Heart right ventricle (tissue), 16 donors: ENCODE measurements around the gene CDC16. TPM values are rescaled to one million over a fixed set of nuclear protein-coding genes. Genes with fewer than 3 reads are reported as not detected.
"Not testable (repeated sequence)": the region's sequence is repeated elsewhere in the genome, so short reads cannot be mapped to it uniquely, and the experiment has no call there.

ENCODE experiments used
- ATAC-seq, 8 donors: fragments of 200-7000 bp; cut with Tn5 transposase; one replicate each; pipeline ENCODE4 v1.9.1; 2020; ENCODE audit warnings: mild to moderate bottlenecking in 8 of 8, moderate library complexity in 8 of 8, moderate number of reproducible peaks in 1 of 8
- DNase-seq, 2 donors: peaks; one replicate each; pipeline ENCODE4 v3.0.0-alpha.2; 2020
- H3K27ac ChIP-seq, 10 donors: fragments of 200-600 bp; sonication (generic) in 2 of 10; one replicate each; pipeline versions ENCODE4 v1.5.0 to v1.8.0; 2020 to 2022; ENCODE audit warnings: mild to moderate bottlenecking in 3 of 10
- H3K27me3 ChIP-seq, 7 donors: fragments of 200-600 bp; one replicate each; pipeline ENCODE4 v1.8.0; 2021 to 2022; ENCODE audit warnings: mild to moderate bottlenecking in 2 of 7
- H3K36me3 ChIP-seq, 9 donors: fragments of 200-600 bp; sonication (generic) in 1 of 9; one replicate each; pipeline versions ENCODE4 v1.5.0 to v1.8.0; 2020 to 2022; ENCODE audit warnings: mild to moderate bottlenecking in 2 of 9
- H3K4me1 ChIP-seq, 9 donors: fragments of 200-600 bp; sonication (generic) in 1 of 9; one replicate each; pipeline versions ENCODE4 v1.5.0 to v1.8.0; 2020 to 2022; ENCODE audit warnings: mild to moderate bottlenecking in 4 of 9
- H3K4me3 ChIP-seq, 10 donors: fragments of 200-600 bp; sonication (generic) in 2 of 10; one replicate each; pipeline versions ENCODE4 v1.5.0 to v1.8.0; 2020 to 2022; ENCODE audit warnings: mild to moderate bottlenecking in 7 of 10, moderate library complexity in 2 of 10
- H3K9me3 ChIP-seq, 11 donors: fragments of 200-600 bp in 10 of 11; sonication (generic) in 2 of 11; one replicate each; pipeline versions ENCODE4 v1.5.0 to v1.8.0; 2013 to 2022; ENCODE audit warnings: mild to moderate bottlenecking in 2 of 11, control low read depth in 1 of 11, moderate library complexity in 1 of 11
- CTCF ChIP-seq, 9 donors: fragments of 200-600 bp; sonication (generic) in 2 of 9; IDR thresholded peaks; one replicate each; pipeline versions ENCODE4 v1.5.0 to v1.8.0; 2021 to 2022; ENCODE audit warnings: antibody characterized with exemption in 9 of 9, mild to moderate bottlenecking in 5 of 9, moderate library complexity in 1 of 9
- WGBS, 2 donors: extraction: QIAGEN DNeasy Blood & Tissue Kit; methylation state at CpG; one replicate each; pipeline ENCODE4 v1.1.7; 2013; ENCODE audit warnings: inconsistent platforms in 1 of 2; 5-methylcytosine and 5-hydroxymethylcytosine counted together
- intact Hi-C, 10 donors: fragments of 100-400 bp; cut with DNase I; formaldehyde crosslinking; loops; one replicate each; pipeline versions ENCODE4 v1.11.1 to v1.14.2; 2022
- polyA plus RNA-seq, 2 donors: library from polyadenylated mRNA; stranded (reverse); fragments of 200-250 nt; gene quantifications; one replicate each; pipeline ENCODE4 v1.2.3, GENCODE V29; 2013
- total RNA-seq, 10 donors: library from RNA; stranded (reverse); fragmentation: NEBNext Ultra II Directional in 3 of 10; extraction: Animal tissue kit (Norgen Biotek cat#: 25700) in 3 of 10; gene quantifications; one replicate each; pipeline versions ENCODE4 v1.2.1 to v1.2.4, GENCODE V29; 2021 to 2023
- donor health status: Arrhythmogenic right ventricular cardiomyopathy.
- donor health status: ischemic (EF 13 %, LVEDD 7.1; RV severe dilation, severe dysfunction).
- donor health status: healthy with polysubstance abuse.
- donor health status: DM: no; HTN: yes; CAD: no.
- donor health status: DM: no; HTN: no; CAD: no.
- donor health status: ischemic (EF 25% LVEDD 6.9; RV normal size, moderate dysfunction).
- donor health status: ischemic (EF 25% LVEDD 5.7; RV mildly dilated, moderate dysfunction).
- donor health status: healthy.
- donor health status: DM: yes; HTN: yes; CAD: no.
- donor health status: Ischemic cardiomyopathy.
- donor health status: ischemic (EF 35%, LVEDD 5.7; RV mildly dilated, moderate dysfunction).
- donor health status: nonischemic (EF 11% LVEDD 7.7; RV severe dilation, severe dysfunction).
- donor health status: DM: yes; HTN: yes; CAD: no.
- donor health status: PGD.
- donor health status: ischemic (EF 29% LVEDD 5.4; RV normal size, mild dysfunction).
- donor health status: nonischemic (EF 23%, LVEDD 6.1; RV moderate dilation, normal function).

The CDC16 gene
- total and polyA plus RNA-seq, 12 donors: 27.8 to 76.6 (median 30.4) TPM

GRCh38 chr13:114259974-114260373 lies 25.3 kb downstream of the CDC16 start:
- DNase-seq (no peak), ATAC-seq (peak; percentile 40 to 90 (median 56))
- Histone ChIP-seq H3K27me3 (no peaks in the 10 kb centered on the region), H3K9me3 (no peaks in the 10 kb centered on the region), H3K27ac (no peak overlapping the region), H3K36me3 (peaks cover 0 to 100% (median 83%) of the 10 kb centered on the region in 9 donors), H3K4me1 (peaks cover 0 to 25% (median 6%) of the 10 kb centered on the region in 9 donors), H3K4me3 (no peak overlapping the region)
- intact Hi-C loops: no loop called here
- 68 to 72% methylated on average over 4 of the region's 4 CpGs for WGBS, 2 donors
- TF ChIP-seq CTCF (IDR thresholded peaks at IDR 0.05): no peak

- Histone ChIP-seq H3K9me3 (no peaks in the 10 kb centered on the region), H3K4me1 (peaks cover 0 to 25% (median 6%) of the 10 kb centered on the region in 9 donors), H3K27me3 (no peaks in the 10 kb centered on the region), H3K36me3 (peaks cover 0 to 100% (median 85%) of the 10 kb centered on the region in 9 donors), H3K4me3 (no peak overlapping the region), H3K27ac (peak overlapping the region in 2 of 10 donors; percentile 12 to 20)
- intact Hi-C loops: no loop called here
- DNase-seq: no peak
- 92 to 93% methylated on average over 3 of the region's 3 CpGs for WGBS, 2 donors
- TF ChIP-seq CTCF (IDR thresholded peaks at IDR 0.05): no peak
- ATAC-seq: no peak
Observed at GRCh38 chr13:114260814-114261213, 26.1 kb downstream of the CDC16 start.

DNA sequence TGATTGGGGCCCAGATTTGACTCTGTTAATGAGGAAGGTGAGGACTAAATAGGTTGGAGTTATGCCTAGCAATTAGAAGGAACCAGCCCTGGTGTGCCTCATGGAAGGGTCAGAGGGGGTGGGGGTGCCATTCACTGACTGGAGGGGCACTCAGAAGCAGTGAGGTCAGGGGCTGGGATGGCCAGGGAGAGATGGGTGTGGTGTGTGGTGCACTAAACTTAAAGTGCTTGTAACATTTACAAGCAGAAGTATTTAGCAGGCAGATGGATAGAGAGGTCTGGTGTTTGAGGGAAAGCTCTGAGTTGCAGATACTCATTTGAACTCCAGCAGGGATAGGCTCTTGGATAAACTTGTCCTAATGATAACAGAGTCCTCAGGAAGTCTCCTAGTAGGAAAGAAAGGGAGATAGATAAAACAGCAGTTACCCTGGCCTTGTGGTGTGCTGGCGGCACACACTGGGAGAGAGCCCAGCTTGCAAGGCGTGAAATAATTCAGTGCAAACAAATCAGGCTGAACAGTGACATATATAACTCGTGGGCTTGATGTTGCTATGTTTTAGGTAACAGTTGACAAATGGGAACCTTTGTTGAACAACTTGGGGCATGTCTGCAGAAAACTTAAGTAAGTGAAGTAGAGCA lies 26.8 kb downstream of the CDC16 start:
- intact Hi-C loops: no loop called here
- Histone ChIP-seq H3K36me3 (peaks cover 0 to 100% (median 89%) of the 10 kb centered on the region in 9 donors), H3K4me1 (peaks cover 0 to 25% (median 6%) of the 10 kb centered on the region in 9 donors), H3K27me3 (no peaks in the 10 kb centered on the region), H3K9me3 (no peaks in the 10 kb centered on the region), H3K4me3 (no peak overlapping the region), H3K27ac (peak overlapping the region in 3 of 10 donors; percentile 6 to 20 (median 12))
- TF ChIP-seq CTCF (IDR thresholded peaks at IDR 0.05): no peak
- no peak for DNase-seq
- peak in 6 of 8 donors; percentile 25 to 78 (median 68) for ATAC-seq
- 52 to 65% methylated on average over 3 of the region's 3 CpGs for WGBS, 2 donors

DNA sequence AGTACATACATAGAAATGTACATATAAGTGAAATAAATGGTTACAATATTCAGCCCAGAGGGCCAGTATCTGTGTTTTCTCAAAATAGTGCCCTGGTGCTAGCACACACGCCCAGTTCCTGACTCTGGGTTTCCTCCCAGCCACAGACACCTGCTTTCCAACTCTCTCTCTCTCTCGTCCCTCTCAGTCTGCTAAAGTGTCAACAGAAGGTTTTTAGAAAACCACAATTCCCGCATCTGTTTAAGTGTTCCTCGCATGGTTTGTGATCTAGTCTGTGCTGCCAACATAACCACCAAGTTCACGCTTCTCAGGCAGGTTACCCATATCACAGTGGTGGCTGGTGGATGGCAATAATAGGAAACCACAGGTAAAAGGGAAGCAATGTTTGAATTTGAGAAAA lies 28.9 kb downstream of the CDC16 start:
- no peak for ATAC-seq
- no peak for DNase-seq
- H3K27me3 ChIP-seq: no peaks in the 10 kb centered on the region
- WGBS, 2 donors: 86 to 87% methylated on average over 5 of the region's 5 CpGs
- H3K36me3 ChIP-seq: peaks cover 0 to 100% (median 89%) of the 10 kb centered on the region in 9 donors
- no peak overlapping the region for H3K27ac ChIP-seq
- no peaks in the 10 kb centered on the region for H3K9me3 ChIP-seq
- H3K4me3 ChIP-seq: no peak overlapping the region
- no peak for TF ChIP-seq CTCF (IDR thresholded peaks at IDR 0.05)
- intact Hi-C loops: no loop called here
- H3K4me1 ChIP-seq: peaks cover 0 to 25% (median 6%) of the 10 kb centered on the region in 9 donors

- intact Hi-C loops, H3K27me3 ChIP-seq, ATAC-seq, DNase-seq, H3K4me3 ChIP-seq, H3K9me3 ChIP-seq, H3K27ac ChIP-seq: not testable (repeated sequence)
- H3K4me1 ChIP-seq: peaks cover 0 to 23% (median 6%) of the 10 kb centered on the region in 9 donors
- 95 to 97% methylated on average over 13 of the region's 13 CpGs for WGBS, 2 donors
- peaks cover 0 to 100% (median 89%) of the 10 kb centered on the region in 9 donors for H3K36me3 ChIP-seq
Observed at GRCh38 chr13:114264313-114264712, 29.6 kb downstream of the CDC16 start.
